Activated T-helper 1 cell treated with Interleukin-2 at 50 U/mL for 16 hours (primary cell): ENCODE results near the gene ZSCAN2.

Source experiments
- DNase-seq: peaks from one replicate; pipeline ENCODE4 v3.0.0-alpha.2; 2020; ENCODE audit warnings: low read depth

ZSCAN2 gene

DNA sequence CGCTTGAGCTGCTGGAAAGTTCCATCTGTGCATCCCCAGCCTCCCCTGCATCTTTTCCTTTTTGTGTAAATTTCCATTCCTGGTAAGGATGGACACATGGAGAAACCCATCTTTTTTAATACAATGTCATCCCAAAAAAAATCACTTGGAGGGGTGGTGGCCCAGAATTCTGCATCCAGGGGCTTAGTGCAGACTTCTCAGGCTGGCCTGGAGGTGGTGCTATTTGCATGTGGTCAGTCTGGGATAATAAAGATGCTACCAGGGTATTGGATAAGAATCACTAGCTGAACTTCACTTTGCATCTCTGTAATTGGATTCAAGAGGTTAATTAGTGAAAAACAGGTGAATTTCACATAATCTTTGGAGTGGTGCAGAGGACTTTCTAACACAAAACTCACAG, 1.8 kb upstream of the ZSCAN2 start:
- DNase-seq, result no peak

DNA sequence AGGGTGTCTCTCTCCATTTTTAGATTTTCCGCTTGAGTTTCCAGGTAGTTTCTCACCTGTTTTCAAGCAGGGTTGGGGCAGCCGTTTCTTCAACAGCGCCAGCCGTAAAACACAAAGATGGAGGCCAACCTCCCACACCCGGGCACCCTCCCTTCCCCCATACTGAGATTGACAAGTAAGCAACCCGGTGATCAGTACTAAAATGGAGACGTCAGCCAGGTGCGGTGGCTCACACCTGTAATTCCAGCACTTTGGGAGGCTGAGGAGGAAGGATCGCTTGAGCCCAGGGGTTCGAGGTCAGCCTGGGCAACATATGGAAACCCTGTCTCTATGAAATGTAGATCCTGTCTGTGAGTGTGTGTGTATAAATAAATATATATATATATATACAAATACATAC, 903 bp upstream of the ZSCAN2 start:
- no peak for DNase-seq

DNA sequence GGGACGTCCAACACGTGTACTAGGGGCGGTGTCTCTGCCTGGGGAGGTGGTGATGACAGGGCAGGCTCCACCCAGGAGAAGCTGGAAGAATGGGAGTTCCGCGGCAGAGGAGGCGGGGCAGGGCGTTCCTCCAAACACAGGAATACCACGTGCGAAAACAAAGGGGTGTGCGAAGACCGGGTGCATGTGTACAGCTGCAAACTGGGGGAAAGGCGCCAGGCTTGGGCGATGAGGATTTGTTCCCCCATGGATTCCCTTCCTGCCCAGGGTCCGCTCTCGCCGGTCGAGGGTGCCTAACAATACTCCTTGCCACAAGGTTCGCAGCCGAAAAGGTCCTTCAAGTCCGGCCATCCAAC, 500 bp upstream of the ZSCAN2 start:
- peak; percentile 22 for DNase-seq

DNA sequence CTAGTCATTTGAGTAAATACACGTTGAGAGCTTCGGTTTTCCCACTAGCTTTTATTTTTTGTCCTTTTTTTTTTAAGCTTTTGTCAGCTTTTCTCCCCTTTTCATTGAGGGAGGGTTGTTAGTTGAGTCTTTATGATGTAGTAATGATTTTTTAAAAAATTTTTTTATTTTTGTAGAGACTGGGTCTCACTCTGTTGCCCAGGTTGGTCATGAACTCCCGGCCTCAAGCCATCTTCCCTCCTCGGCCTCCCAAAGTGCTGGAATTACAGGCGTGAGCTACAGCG, 688 bp downstream of the ZSCAN2 start:
- no peak for DNase-seq

GRCh38 chr15:84603630-84604379, 3.0 kb downstream of the ZSCAN2 start:
- DNase-seq, result no peak

GRCh38 chr15:84604826-84605553, 4.2 kb downstream of the ZSCAN2 start:
- no peak for DNase-seq

DNA sequence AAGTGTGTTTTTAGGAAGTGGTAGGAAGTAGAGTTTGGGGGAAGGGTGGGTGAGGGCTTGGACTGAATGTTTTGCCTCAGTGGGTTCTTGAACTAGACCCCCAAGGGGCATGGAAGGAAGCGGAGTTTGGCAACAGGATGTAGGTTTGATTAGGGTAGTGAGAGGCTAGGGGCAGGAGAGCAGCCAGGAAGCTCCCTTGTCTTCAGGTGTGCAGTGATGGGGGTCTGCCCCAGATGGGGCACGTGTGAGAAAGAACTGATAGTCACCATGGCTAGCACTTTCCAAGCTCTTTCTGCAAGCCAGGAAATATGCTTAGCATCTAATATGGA, 4.7 kb downstream of the ZSCAN2 start:
- DNase-seq, result no peak

DNA sequence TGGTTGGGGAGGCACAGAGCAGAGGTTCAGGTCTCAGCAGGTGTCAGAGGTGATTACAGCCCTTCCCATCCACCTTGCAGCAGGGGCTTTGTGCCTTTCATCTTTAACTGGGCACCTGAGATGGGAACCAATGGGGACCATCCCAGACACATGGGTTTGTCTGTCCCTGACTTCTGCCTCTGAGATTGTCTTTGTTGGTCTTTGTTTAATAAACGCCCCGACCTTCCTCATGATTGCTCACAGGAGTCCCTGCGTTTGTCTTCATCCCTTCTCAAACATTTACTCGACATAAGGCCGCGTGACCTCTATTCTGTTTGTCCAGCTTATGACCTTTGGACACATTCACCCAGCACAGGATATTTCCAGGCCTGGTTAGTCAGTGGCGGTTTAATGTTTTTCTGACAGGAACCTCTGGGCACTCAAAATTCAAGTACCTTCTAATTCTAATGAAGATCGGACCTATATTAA, 5.9 kb downstream of the ZSCAN2 start:
- DNase-seq, result no peak

GRCh38 chr15:84608707-84609284, 8.0 kb downstream of the ZSCAN2 start:
- DNase-seq, result no peak

DNA sequence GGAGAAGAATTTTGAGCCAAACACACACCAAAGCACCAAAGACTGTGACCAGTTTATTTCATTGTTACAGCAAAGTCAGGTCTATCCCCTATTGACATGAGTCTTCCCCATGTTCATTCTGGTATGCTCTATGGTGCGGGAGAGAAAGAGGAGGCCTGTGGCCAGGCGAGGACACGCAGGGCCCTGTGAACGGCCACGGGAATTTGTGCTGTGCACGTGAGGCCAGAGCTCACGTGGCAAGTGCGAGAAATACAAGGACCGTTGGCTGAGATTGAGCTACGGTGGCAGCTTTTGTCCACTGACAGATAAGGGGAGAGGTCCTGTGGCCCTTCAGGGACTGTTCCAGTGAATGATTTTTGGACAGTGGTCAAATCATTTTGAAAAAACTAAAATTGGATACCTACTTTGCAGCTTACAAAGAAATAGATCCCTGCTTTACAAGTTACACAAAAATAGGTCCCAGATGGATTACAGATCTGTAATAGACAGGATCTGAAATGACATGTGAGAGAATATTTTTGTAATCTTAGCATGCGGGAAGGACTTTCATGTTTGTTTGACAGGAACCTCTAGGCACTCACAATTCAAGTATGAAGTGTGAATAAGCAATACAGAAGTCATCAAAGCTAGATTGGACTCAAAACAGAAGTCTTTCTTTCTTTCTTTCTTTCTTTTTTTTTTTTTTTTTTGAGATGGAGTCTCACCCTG, 9.2 kb downstream of the ZSCAN2 start:
- no peak for DNase-seq

DNA sequence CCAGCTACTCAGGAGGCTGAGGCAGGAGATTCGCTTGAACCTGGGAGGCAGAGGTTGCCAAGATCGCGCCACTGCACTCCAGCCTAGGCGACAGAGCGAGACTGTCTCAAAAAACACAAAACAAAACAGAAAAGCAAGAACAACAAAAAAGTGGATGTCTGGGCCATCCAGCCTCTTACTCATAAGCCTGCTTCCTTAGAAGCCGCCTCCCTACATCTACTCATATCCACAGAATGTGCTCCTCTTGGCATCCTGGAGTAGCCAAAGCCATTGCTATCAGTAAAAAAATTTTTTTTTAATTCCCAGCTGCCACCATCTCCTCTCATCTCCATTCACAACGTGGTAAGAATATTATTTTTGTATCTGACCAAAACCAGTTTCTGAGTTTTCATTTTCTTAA, 10.8 kb downstream of the ZSCAN2 start:
- no peak for DNase-seq

DNA sequence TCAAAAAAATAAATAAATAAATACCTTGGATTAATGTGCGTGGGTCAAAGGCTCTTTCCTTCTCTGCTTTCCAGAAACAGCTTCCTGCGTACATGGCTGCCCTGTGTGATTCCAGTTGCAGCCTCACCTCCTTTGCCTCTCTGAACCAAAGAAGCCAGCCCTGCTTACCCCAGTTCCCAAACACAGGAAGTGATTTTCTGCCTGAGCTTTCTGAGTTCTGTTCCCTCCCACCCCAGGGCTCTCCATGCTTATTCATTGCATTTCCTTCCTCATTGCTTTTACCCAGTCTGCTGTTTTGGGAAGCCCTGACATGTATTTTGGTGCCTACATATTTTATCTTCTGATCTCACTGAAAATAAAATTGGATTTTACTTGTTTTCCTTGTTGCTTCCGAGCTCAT, 15.4 kb downstream of the ZSCAN2 start:
- no peak for DNase-seq

GRCh38 chr15:84620626-84621025, 19.8 kb downstream of the ZSCAN2 start:
- DNase-seq, result no peak

GRCh38 chr15:84621358-84621979, 20.7 kb downstream of the ZSCAN2 start:
- no peak for DNase-seq

DNA sequence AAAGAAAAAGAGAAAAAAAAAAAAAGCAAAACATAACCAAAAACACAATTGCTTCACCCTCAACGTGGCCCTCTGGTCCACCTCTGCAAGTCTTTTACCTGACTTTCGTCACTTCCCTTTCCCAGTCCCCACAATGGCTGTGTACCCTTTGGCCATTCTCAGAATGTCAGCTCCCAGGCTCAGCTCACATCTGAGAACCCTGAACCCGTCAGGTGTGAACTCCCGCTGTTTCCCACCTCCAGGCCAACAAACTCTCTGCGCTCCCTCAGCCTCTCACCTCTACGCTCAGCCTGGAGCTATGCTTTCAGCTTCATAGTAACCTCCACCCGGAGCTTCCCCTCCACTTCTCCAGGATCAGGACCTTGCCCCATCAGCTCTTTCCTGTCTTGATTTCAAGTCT, 23.6 kb downstream of the ZSCAN2 start:
- no peak for DNase-seq

GRCh38 chr15:84625123-84625522, 24.3 kb downstream of the ZSCAN2 start:
- DNase-seq, result no peak

DNA sequence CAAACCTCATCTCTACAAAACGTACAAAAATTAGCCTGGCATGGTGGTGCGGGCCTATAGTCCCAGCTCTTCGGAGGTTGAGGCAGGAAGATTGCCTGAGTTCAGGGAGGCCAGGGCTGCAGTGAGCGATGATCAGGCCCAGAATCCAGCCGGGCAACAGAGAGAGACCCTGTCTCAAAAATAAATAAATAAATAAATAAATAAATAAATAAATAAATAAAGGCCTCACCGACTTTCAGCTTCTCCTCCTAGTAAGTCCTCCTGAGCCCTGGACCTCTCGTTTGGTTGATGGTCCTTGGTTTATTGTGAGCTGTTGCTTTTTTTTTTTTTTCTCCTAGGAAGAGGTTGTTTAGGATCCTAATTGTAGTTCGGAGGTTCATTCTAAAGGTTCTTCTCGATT, 28.2 kb downstream of the ZSCAN2 start:
- DNase-seq, result no peak

- DNase-seq, result no peak
Measured at GRCh38 chr15:84631706-84632272, 31.0 kb downstream of the ZSCAN2 start.

GRCh38 chr15:84633311-84634227, 32.8 kb downstream of the ZSCAN2 start:
- peak; percentile 52 for DNase-seq

DNA sequence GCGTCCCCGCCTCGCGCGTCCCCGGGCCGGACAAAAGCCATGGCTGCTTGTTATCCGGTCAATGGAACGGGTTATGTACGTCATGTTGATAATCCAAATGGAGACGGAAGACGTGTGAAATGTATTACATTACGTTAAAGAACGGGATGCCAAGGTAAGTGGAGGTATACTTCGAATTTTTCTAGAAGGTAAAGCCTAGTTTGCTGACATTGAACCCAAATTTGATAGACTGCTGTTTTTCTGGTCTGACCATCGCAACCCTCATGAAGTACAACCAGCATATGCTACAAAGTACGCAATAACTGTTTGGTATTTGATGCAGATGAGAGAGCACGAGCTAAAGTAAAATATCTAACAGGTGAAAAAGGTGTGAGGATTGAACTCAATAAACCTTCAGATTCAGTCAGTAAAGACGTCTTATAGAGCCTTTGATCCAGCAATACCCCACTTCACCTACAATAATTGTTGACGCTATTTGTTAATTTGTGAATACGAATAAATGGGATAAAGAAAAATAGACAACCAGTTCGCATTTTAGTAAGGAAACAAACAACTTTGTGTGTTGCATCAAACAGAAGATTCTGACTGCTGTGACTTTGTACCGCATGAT, 33.5 kb downstream of the ZSCAN2 start:
- DNase-seq, result no peak

DNA sequence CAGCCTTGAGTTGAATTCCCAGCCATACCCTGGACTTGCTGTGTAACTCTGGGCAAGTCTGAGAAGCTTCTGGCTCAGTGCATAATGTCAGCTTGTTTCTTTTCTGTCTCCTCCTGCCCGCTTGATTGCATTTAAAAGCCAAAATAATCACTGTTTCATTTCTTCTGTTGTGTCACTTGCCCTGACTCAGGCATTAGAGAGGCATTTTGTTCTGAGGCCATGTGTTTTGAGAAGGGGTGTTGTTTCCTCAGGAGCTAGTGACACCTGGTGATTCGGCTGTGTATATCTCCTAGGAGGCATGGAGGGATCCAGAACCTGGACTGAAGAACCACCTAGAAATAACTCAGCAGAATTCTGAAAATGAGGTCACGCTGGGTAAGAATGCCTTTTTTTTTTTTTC, 37.3 kb downstream of the ZSCAN2 start:
- DNase-seq, result no peak
